T-helper 1 cell treated with Interleukin-12 subunit alpha and Interleukin-12 subunit beta and Interleukin-4 antibody, amounts not matched to agents 30 μg/mL and 1 μg/mL, for 36 hours (primary cell): ENCODE results near the gene ATP9A.

Source experiments
- H3K27ac Mint-ChIP-seq: one replicate; pipeline ENCODE4 v1.8.0; 2021; ENCODE audit warnings: mild to moderate bottlenecking, mixed read lengths
- H3K27me3 Mint-ChIP-seq: one replicate; pipeline ENCODE4 v1.8.0; 2021; ENCODE audit warnings: low read depth, mixed read lengths
- H3K36me3 Mint-ChIP-seq: one replicate; pipeline ENCODE4 v1.8.0; 2021; ENCODE audit warnings: low read depth, mixed read lengths
- H3K4me1 Mint-ChIP-seq: one replicate; pipeline ENCODE4 v1.8.0; 2021; ENCODE audit warnings: low read depth, mixed read lengths
- H3K4me3 Mint-ChIP-seq: one replicate; pipeline ENCODE4 v1.8.0; 2021; ENCODE audit warnings: mild to moderate bottlenecking, moderate library complexity, mixed read lengths
- H3K9me3 Mint-ChIP-seq: one replicate; pipeline ENCODE4 v1.8.0; 2021; ENCODE audit warnings: mixed read lengths

ATP9A gene

GRCh38 chr20:51600950-51601349 lies 167.2 kb downstream of the ATP9A start:
- Mint-ChIP-seq H3K36me3 (no peaks in the 10 kb centered on the region), H3K27me3 (peaks cover 10% of the 10 kb centered on the region), H3K27ac (no peak overlapping the region), H3K4me3 (no peak overlapping the region), H3K9me3 (no peaks in the 10 kb centered on the region), H3K4me1 (peaks cover 6% of the 10 kb centered on the region)

GRCh38 chr20:51600016-51600420 lies 168.2 kb downstream of the ATP9A start:
- Mint-ChIP-seq H3K4me1 (peaks cover 9% of the 10 kb centered on the region), H3K9me3 (no peaks in the 10 kb centered on the region), H3K27me3 (peaks cover 10% of the 10 kb centered on the region), H3K27ac (no peak overlapping the region), H3K36me3 (no peaks in the 10 kb centered on the region), H3K4me3 (no peak overlapping the region)

- Mint-ChIP-seq H3K9me3 (no peaks in the 10 kb centered on the region), H3K27ac (no peak overlapping the region)
These were observed 169.6 kb downstream of the ATP9A start for GRCh38 chr20:51598556-51598955.

GRCh38 chr20:51597389-51598231 lies 170.6 kb downstream of the ATP9A start:
- peaks cover 19% of the 10 kb centered on the region for H3K4me1 Mint-ChIP-seq
- H3K4me3 Mint-ChIP-seq: no peak overlapping the region
- H3K9me3 Mint-ChIP-seq: no peaks in the 10 kb centered on the region
- no peaks in the 10 kb centered on the region for H3K36me3 Mint-ChIP-seq
- no peak overlapping the region for H3K27ac Mint-ChIP-seq
- peaks cover 10% of the 10 kb centered on the region for H3K27me3 Mint-ChIP-seq

More at GRCh38 chr20:51598556-51598955, 169.6 kb downstream of the ATP9A start:
- Mint-ChIP-seq H3K4me1 (peaks cover 19% of the 10 kb centered on the region), H3K36me3 (no peaks in the 10 kb centered on the region), H3K4me3 (no peak overlapping the region), H3K27me3 (peaks cover 10% of the 10 kb centered on the region)

GRCh38 chr20:51596668-51597388 lies 171.4 kb downstream of the ATP9A start:
- H3K27ac Mint-ChIP-seq: no peak overlapping the region
- peaks cover 19% of the 10 kb centered on the region for H3K4me1 Mint-ChIP-seq
- no peaks in the 10 kb centered on the region for H3K36me3 Mint-ChIP-seq
- H3K4me3 Mint-ChIP-seq: no peak overlapping the region
- H3K27me3 Mint-ChIP-seq: peaks cover 10% of the 10 kb centered on the region
- H3K9me3 Mint-ChIP-seq: no peaks in the 10 kb centered on the region

GRCh38 chr20:51595744-51596143 lies 172.4 kb downstream of the ATP9A start:
- peaks cover 10% of the 10 kb centered on the region for H3K27me3 Mint-ChIP-seq
- H3K4me1 Mint-ChIP-seq: peaks cover 19% of the 10 kb centered on the region
- H3K4me3 Mint-ChIP-seq: no peak overlapping the region
- no peak overlapping the region for H3K27ac Mint-ChIP-seq
- H3K36me3 Mint-ChIP-seq: no peaks in the 10 kb centered on the region
- H3K9me3 Mint-ChIP-seq: no peaks in the 10 kb centered on the region

GRCh38 chr20:51595058-51595532 lies 173.1 kb downstream of the ATP9A start:
- no peaks in the 10 kb centered on the region for H3K9me3 Mint-ChIP-seq
- peak overlapping the region; percentile 67 for H3K27ac Mint-ChIP-seq
- peaks cover 10% of the 10 kb centered on the region for H3K27me3 Mint-ChIP-seq
- peak overlapping the region; percentile 40 for H3K4me3 Mint-ChIP-seq
- no peaks in the 10 kb centered on the region for H3K36me3 Mint-ChIP-seq
- peaks cover 19% of the 10 kb centered on the region for H3K4me1 Mint-ChIP-seq

- Mint-ChIP-seq H3K27ac (peak overlapping the region; percentile 67), H3K4me3 (peak overlapping the region; percentile 40), H3K36me3 (no peaks in the 10 kb centered on the region), H3K27me3 (peaks cover 4% of the 10 kb centered on the region), H3K4me1 (peaks cover 19% of the 10 kb centered on the region), H3K9me3 (no peaks in the 10 kb centered on the region)
These were observed 173.7 kb downstream of the ATP9A start for GRCh38 chr20:51594236-51595057.

GRCh38 chr20:51593584-51593983 lies 174.6 kb downstream of the ATP9A start:
- Mint-ChIP-seq H3K36me3 (no peaks in the 10 kb centered on the region), H3K4me1 (peaks cover 19% of the 10 kb centered on the region), H3K27ac (no peak overlapping the region), H3K27me3 (no peaks in the 10 kb centered on the region), H3K4me3 (no peak overlapping the region), H3K9me3 (no peaks in the 10 kb centered on the region)

- no peaks in the 10 kb centered on the region for H3K9me3 Mint-ChIP-seq
- H3K36me3 Mint-ChIP-seq: no peaks in the 10 kb centered on the region
- H3K4me3 Mint-ChIP-seq: no peak overlapping the region
- peaks cover 19% of the 10 kb centered on the region for H3K4me1 Mint-ChIP-seq
- H3K27me3 Mint-ChIP-seq: no peaks in the 10 kb centered on the region
- H3K27ac Mint-ChIP-seq: no peak overlapping the region
These were observed 175.6 kb downstream of the ATP9A start for GRCh38 chr20:51592564-51592963.

- no peak overlapping the region for H3K4me3 Mint-ChIP-seq
- H3K27me3 Mint-ChIP-seq: no peaks in the 10 kb centered on the region
- H3K36me3 Mint-ChIP-seq: no peaks in the 10 kb centered on the region
- H3K9me3 Mint-ChIP-seq: no peaks in the 10 kb centered on the region
- H3K4me1 Mint-ChIP-seq: peaks cover 13% of the 10 kb centered on the region
- H3K27ac Mint-ChIP-seq: no peak overlapping the region
These were observed 176.3 kb downstream of the ATP9A start for GRCh38 chr20:51591871-51592270.

- H3K9me3 Mint-ChIP-seq: peaks cover 3% of the 10 kb centered on the region
- H3K4me3 Mint-ChIP-seq: no peak overlapping the region
- peaks cover 7% of the 10 kb centered on the region for H3K4me1 Mint-ChIP-seq
- no peak overlapping the region for H3K27ac Mint-ChIP-seq
- H3K36me3 Mint-ChIP-seq: no peaks in the 10 kb centered on the region
- no peaks in the 10 kb centered on the region for H3K27me3 Mint-ChIP-seq
These were observed 179.4 kb downstream of the ATP9A start for GRCh38 chr20:51588762-51589161.

GRCh38 chr20:51587145-51587544 lies 181.0 kb downstream of the ATP9A start:
- H3K36me3 Mint-ChIP-seq: no peaks in the 10 kb centered on the region
- peaks cover 7% of the 10 kb centered on the region for H3K4me1 Mint-ChIP-seq
- peaks cover 3% of the 10 kb centered on the region for H3K9me3 Mint-ChIP-seq
- H3K4me3 Mint-ChIP-seq: no peak overlapping the region
- no peak overlapping the region for H3K27ac Mint-ChIP-seq
- no peaks in the 10 kb centered on the region for H3K27me3 Mint-ChIP-seq

- Mint-ChIP-seq H3K27me3 (no peaks in the 10 kb centered on the region), H3K4me3 (no peak overlapping the region), H3K36me3 (no peaks in the 10 kb centered on the region), H3K4me1 (peaks cover 7% of the 10 kb centered on the region), H3K27ac (no peak overlapping the region), H3K9me3 (peaks cover 3% of the 10 kb centered on the region)
These were observed 182.2 kb downstream of the ATP9A start for GRCh38 chr20:51586005-51586440.
